Measurements from ENCODE around the gene DLL4. TPM values are rescaled to one million over a fixed set of nuclear protein-coding genes. Genes with fewer than 3 reads are reported as not detected.

Gene DLL4
- total RNA-seq, 4 donors from 2014 or later, result 1.9 to 9.7 (median 6.4) TPM

DNA sequence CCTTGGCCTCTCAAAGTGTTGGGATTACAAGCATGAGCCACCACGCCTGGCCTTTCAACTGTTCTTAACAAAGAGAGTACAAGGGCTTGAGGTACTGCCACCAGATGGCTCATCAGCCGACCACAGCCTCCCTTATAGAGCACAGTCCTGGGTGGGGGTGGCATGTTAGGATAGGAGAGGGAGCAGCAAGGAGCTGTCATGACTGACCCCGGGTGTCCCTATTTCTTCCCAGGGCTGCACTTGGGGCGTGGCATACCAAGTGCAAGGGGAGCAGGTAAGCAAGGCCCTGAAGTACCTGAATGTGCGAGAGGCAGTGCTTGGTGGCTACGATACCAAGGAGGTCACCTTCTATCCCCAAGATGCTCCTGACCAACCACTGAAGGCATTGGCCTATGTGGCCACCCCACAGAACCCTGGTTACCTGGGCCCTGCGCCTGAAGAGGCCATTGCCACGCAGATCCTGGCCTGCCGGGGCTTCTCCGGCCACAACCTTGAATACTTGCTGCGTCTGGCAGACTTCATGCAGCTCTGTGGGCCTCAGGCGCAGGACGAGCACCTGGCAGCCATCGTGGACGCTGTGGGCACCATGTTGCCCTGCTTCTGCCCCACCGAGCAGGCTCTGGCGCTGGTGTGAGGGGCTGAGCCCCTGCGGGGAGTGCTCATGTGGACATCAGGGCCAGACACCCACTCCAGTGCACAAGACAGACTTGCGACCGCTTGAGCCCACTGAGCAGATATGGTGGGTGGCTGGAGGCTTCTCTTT, 26.2 kb downstream of the DLL4 start:
- TF ChIP-seq POLR2A (IDR thresholded peaks at IDR 0.05) (no peak), EP300 (IDR thresholded peaks at IDR 0.05) (no peak), POLR2AphosphoS5 (IDR thresholded peaks at IDR 0.05) (no peak)
- TF ChIP-seq, protein P1, sequence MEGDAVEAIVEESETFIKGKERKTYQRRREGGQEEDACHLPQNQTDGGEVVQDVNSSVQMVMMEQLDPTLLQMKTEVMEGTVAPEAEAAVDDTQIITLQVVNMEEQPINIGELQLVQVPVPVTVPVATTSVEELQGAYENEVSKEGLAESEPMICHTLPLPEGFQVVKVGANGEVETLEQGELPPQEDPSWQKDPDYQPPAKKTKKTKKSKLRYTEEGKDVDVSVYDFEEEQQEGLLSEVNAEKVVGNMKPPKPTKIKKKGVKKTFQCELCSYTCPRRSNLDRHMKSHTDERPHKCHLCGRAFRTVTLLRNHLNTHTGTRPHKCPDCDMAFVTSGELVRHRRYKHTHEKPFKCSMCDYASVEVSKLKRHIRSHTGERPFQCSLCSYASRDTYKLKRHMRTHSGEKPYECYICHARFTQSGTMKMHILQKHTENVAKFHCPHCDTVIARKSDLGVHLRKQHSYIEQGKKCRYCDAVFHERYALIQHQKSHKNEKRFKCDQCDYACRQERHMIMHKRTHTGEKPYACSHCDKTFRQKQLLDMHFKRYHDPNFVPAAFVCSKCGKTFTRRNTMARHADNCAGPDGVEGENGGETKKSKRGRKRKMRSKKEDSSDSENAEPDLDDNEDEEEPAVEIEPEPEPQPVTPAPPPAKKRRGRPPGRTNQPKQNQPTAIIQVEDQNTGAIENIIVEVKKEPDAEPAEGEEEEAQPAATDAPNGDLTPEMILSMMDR (IDR thresholded peaks at IDR 0.05), result no peak
- Histone ChIP-seq H3K4me3 (no peak overlapping the region), H3K27ac (peak overlapping the region in 1 of 4 donors; percentile 58), H3K27me3 (no peaks in the 10 kb centered on the region), H3K36me3 (no peaks in the 10 kb centered on the region), H3K9me3 (no peaks in the 10 kb centered on the region), H3K4me1 (peaks cover 0 to 46% (median 6%) of the 10 kb centered on the region in 3 donors)
- ATAC-seq, result no peak
- WGBS, 2 donors (ENCODE audit: low coverage in 1 of 2), result 80% methylated on average over 1 of the region's 20 CpGs; no CpG with 5 or more reads in 1 of the 2 donors

DNA sequence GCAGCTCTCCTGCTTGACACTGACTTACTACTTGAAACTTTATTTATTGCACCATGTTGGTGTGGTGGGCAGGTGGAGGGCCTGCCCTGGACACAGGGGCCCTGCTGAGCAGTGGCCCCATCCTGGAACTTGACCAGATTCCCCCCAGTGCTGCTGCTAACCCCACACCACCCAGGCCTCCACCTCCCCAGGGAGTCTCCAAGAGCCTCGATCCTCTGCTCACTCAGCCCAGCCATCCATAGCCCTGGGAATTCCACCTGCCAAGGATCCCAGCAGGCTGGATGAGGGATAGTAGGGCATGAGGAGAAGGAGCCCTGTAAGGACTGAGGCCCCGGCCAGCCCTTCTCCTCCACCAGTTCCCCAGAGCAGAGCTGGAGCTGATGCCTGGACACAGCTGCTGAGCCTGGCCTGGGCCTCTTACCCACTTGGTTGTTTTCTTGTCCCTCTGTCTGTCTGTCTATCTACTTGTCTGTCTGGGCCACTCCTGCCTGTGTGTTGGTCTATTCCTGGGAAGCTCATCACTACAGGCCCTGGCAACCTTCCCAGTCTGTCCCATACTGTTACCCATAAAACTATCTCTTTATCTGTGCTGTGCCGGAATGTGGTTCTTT, 26.9 kb downstream of the DLL4 start:
- Histone ChIP-seq H3K4me3 (no peak overlapping the region), H3K36me3 (no peaks in the 10 kb centered on the region), H3K9me3 (no peaks in the 10 kb centered on the region), H3K27ac (peak overlapping the region in 2 of 4 donors; percentile 58 to 67), H3K4me1 (peaks cover 0 to 46% (median 6%) of the 10 kb centered on the region in 3 donors), H3K27me3 (no peaks in the 10 kb centered on the region)
- ATAC-seq, result no peak
- TF ChIP-seq EP300 (IDR thresholded peaks at IDR 0.05) (no peak), POLR2AphosphoS5 (IDR thresholded peaks at IDR 0.05) (no peak), POLR2A (IDR thresholded peaks at IDR 0.05) (no peak)
- TF ChIP-seq, protein P1 (IDR thresholded peaks at IDR 0.05), result no peak
- 67 to 100% methylated on average over 1 of the region's 3 CpGs for WGBS, 2 donors (ENCODE audit: low coverage in 1 of 2)

DNA sequence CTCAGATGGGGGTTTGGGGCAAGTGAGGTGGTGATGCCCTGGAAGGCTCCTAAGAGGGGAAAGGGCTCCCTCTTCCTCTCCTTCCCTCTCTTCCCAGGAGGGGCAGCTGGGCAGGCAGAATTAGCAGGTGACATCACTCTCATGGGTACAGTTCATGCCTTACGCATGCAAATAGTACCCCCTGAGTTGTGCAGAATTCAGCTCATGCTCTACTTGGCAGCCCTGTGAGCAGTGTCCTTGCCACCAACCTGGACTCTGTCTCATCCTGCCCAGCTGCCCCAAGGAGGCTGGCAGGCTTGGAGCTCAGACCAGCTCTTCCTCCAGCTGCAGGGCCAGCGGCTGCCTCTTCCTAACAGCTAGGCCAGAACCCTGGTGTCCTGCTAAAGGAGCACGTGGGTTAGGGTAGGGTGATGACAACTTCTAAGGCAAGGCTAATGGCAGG, 27.4 kb downstream of the DLL4 start:
- Histone ChIP-seq H3K4me1 (peaks cover 0 to 46% (median 6%) of the 10 kb centered on the region in 3 donors), H3K27me3 (no peaks in the 10 kb centered on the region), H3K9me3 (no peaks in the 10 kb centered on the region), H3K4me3 (no peak overlapping the region), H3K36me3 (no peaks in the 10 kb centered on the region), H3K27ac (peak overlapping the region in 2 of 4 donors; percentile 58 to 67)
- no peak for ATAC-seq
- TF ChIP-seq, protein P1 (IDR thresholded peaks at IDR 0.05), result no peak
- TF ChIP-seq EP300 (IDR thresholded peaks at IDR 0.05), result no peak
- TF ChIP-seq POLR2A (IDR thresholded peaks at IDR 0.05), result no peak
- TF ChIP-seq POLR2AphosphoS5 (IDR thresholded peaks at IDR 0.05), result no peak
- no CpG with 5 or more reads among the region's 3 CpGs for WGBS, 2 donors (ENCODE audit: low coverage in 1 of 2)

DNA sequence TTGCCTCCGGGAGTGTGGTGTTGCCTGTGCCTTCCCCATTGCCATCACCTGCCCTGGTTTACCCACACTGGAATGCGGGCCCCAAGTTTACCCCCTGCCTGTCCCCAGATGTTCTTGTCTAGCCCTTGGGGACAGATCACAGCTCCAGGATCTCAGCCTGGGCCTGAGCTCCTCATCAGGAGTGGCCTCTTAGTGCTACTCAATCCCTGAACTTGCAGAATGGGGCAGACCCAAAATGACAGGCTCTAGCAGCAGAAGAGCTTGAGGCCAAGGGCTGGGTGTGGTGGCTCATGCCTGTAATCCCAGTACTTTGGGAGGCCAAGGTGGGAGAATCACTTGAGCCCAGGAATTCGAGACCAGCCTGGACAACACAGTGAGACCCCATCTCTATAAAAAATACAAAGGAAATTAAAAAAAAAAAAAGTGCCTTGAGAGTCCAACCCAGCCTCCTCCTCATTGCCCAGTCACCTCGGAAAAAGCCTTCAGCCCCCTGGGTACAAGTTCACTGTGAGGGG, 28.0 kb downstream of the DLL4 start:
- Histone ChIP-seq H3K27me3 (no peaks in the 10 kb centered on the region), H3K9me3 (no peaks in the 10 kb centered on the region), H3K4me3 (no peak overlapping the region), H3K27ac (peak overlapping the region in 3 of 4 donors; percentile 14 to 67 (median 58)), H3K36me3 (no peaks in the 10 kb centered on the region), H3K4me1 (peaks cover 0 to 46% (median 6%) of the 10 kb centered on the region in 3 donors)
- 83% methylated on average over 1 of the region's 4 CpGs for WGBS, 2 donors (ENCODE audit: low coverage in 1 of 2)
- TF ChIP-seq EP300 (IDR thresholded peaks at IDR 0.05), result no peak
- TF ChIP-seq, protein P1 (IDR thresholded peaks at IDR 0.05), result no peak
- TF ChIP-seq POLR2A (IDR thresholded peaks at IDR 0.05), result no peak
- no peak for TF ChIP-seq POLR2AphosphoS5 (IDR thresholded peaks at IDR 0.05)
- no peak for ATAC-seq
